AG04450 (cell line): ENCODE data around the gene ADAM11. TPM values are rescaled to one million over a fixed set of nuclear protein-coding genes. Genes with fewer than 3 reads are reported as not detected.

Source experiments
- CTCF ChIA-PET: fragments of 300-600, 350-600 bp; formaldehyde crosslinking; extraction: SDS; loops from one replicate; lab custom pipeline; 2022; ENCODE audit warnings: antibody characterized with exemption, inconsistent platforms; lab: Charles Lee
- POLR2A ChIA-PET: fragments of 350-600 bp; formaldehyde crosslinking; extraction: SDS; loops from one replicate; lab custom pipeline; 2021; ENCODE audit warnings: antibody characterized with exemption, inconsistent platforms; lab: Yijun Ruan, JAX
- DNase-seq: peaks from one replicate; pipeline ENCODE4 v3.0.0-alpha.2; 2011; ENCODE audit warnings: low read depth, low spot score
- H3K27ac ChIP-seq: one replicate; pipeline ENCODE4 v1.5.1; 2012; ENCODE audit warnings: low read depth, low read length, control low read depth
- H3K27me3 ChIP-seq: one replicate; pipeline ENCODE4 v1.6.0; 2012; ENCODE audit warnings: low read length; ENCODE audit not compliant: control insufficient read depth, insufficient read depth
- H3K4me3 ChIP-seq: 2 replicates; pipeline ENCODE4 v1.5.1; 2011; ENCODE audit warnings: mild to moderate bottlenecking, low read depth, low read length, control low read depth
- H3K9me3 ChIP-seq: 2 replicates; pipeline ENCODE4 v1.5.1; 2012; ENCODE audit warnings: low read length; ENCODE audit not compliant: control insufficient read depth, insufficient read depth
- polyA plus RNA-seq: library from polyadenylated mRNA; depleted of rRNA; stranded (reverse); fragments of >200 nt; gene quantifications from 2 replicates; pipeline ENCODE4 v1.2.3, GENCODE V29; 2011
- TF ChIP-seq, protein P1 (sequence below): IDR thresholded peaks from 2 replicates; pipeline ENCODE4 v1.5.1; 2011; ENCODE audit warnings: low read depth, low read length, control low read depth, inconsistent platforms

The ADAM11 gene
- polyA plus RNA-seq, 1 experiment, result 0.37 TPM

DNA sequence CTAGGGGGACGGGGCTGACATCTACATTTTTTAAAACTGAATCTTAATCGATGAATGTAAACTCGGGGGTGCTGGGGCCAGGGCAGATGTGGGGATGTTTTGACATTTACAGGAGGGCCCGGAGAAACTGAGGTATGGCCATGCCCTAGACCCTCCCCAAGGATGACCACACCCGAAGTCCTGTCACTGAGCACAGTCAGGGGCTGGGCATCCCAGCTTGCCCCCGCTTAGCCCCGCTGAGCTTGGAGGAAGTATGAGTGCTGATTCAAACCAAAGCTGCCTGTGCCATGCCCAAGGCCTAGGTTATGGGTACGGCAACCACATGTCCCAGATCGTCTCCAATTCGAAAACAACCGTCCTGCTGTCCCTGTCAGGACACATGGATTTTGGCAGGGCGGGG is 21.4 kb downstream of the ADAM11 start:
- TF ChIP-seq, protein P1, sequence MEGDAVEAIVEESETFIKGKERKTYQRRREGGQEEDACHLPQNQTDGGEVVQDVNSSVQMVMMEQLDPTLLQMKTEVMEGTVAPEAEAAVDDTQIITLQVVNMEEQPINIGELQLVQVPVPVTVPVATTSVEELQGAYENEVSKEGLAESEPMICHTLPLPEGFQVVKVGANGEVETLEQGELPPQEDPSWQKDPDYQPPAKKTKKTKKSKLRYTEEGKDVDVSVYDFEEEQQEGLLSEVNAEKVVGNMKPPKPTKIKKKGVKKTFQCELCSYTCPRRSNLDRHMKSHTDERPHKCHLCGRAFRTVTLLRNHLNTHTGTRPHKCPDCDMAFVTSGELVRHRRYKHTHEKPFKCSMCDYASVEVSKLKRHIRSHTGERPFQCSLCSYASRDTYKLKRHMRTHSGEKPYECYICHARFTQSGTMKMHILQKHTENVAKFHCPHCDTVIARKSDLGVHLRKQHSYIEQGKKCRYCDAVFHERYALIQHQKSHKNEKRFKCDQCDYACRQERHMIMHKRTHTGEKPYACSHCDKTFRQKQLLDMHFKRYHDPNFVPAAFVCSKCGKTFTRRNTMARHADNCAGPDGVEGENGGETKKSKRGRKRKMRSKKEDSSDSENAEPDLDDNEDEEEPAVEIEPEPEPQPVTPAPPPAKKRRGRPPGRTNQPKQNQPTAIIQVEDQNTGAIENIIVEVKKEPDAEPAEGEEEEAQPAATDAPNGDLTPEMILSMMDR, result no peak
- Histone ChIP-seq H3K27ac (no peak overlapping the region), H3K9me3 (no peaks in the 10 kb centered on the region; the same call in 1 of the 2 replicates), H3K27me3 (no peaks in the 10 kb centered on the region), H3K4me3 (no peak overlapping the region)
- ChIA-PET CTCF (interaction anchor here (0.7 to 6.9 kb wide), 19 partner anchors 7 to 355 kb away, joined by 3 to 121 read pairs (median 4); partner anchors contain the start of gene ACBD4), POLR2A (interaction anchor here (0.6 to 1.1 kb wide), 2 partner anchors 14 to 300 kb away, joined by 3 to 4 read pairs; no protein-coding TSS in a partner anchor)
- DNase-seq, result no peak

DNA sequence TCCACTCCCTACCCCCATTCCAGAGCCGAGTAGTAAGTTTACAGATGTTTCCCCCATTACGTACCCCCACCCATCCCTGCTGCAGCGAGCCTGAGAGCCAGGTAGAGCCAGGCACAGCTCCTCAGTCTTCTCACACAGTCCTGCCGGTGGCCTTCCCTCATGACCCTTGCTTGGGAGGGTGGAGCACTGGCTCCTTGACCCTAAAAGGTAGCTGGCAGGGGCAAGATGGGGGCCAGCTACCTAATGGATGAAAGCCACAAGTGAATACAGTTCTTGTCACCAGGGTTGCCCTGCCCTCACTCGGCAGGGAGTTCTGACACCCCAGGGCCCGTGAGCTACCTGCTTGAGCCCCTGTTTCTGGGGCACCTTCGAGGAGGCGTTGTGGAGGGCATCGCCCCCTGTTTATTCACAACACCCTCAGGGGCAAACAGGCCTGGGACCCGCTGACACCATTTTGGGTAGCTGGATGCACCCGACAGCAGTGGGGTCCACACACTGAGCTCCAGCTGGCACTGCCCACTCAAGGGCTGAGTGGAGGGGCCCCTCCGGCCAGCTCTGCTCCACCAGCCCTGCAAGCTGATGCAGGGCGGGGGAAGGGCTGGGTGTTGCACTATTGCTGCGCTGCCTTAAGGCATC is 22.2 kb downstream of the ADAM11 start:
- no peak for DNase-seq
- Histone ChIP-seq H3K9me3 (no peaks in the 10 kb centered on the region; the same call in 1 of the 2 replicates), H3K27ac (no peak overlapping the region), H3K27me3 (no peaks in the 10 kb centered on the region), H3K4me3 (no peak overlapping the region)
- TF ChIP-seq, protein P1, result no peak
- ChIA-PET POLR2A (interaction anchor here (0.6 kb wide), 1 partner anchor 300 kb away, joined by 4 read pairs; no protein-coding TSS in a partner anchor), CTCF (interaction anchor here (0.9 to 6.9 kb wide), 4 partner anchors 12 to 97 kb away, joined by 3 to 121 read pairs (median 28); no protein-coding TSS in a partner anchor)

DNA sequence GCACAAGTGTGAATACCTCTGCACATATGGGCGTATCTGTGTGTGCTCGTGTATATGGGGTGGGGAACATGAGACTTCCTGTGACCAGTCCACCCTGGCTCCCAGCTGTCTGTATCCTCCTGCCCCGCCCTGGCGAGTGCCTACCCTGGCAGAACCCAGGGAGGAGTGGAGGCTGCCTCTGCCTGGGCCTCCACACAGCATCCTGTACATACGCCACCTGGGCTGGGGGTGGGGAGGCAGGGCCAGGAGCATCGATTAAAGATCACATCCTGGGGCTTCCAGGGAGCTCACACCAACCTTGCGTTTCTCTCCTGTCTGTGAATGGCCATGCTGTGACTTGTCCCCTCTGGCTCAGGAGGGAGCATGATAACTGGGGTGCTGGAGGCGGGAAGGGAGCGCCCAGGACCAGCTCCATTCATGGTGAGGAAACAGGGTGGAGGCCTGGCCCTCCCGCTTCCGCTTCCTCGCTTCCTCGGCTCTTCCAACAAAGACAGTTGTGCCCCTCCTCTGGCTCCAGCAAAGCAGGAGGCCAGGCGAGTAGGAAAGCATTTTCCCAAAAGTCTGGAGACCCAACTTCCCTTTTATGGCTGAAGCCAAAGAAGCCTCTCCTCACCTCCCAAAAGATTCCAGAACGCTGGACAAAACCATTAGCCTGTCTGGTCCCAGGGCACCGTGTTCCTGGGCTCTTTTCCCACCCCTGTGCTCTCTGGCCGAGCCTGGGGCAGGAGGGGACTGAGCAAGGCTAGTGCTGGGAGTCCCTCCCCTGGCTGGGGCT is 22.9 kb downstream of the ADAM11 start:
- ChIA-PET POLR2A (interaction anchor here (0.6 kb wide), 1 partner anchor 415 kb away, joined by 4 read pairs; no protein-coding TSS in a partner anchor), CTCF (interaction anchor here (0.9 to 6.9 kb wide), 2 partner anchors 11 to 81 kb away, joined by 3 to 121 read pairs; no protein-coding TSS in a partner anchor)
- H3K27me3 ChIP-seq, result no peaks in the 10 kb centered on the region
- H3K27ac ChIP-seq, result no peak overlapping the region
- TF ChIP-seq, protein P1, result no peak
- DNase-seq, result no peak
- no peaks in the 10 kb centered on the region; the same call in 1 of the 2 replicates for H3K9me3 ChIP-seq
- H3K4me3 ChIP-seq, result no peak overlapping the region

DNA sequence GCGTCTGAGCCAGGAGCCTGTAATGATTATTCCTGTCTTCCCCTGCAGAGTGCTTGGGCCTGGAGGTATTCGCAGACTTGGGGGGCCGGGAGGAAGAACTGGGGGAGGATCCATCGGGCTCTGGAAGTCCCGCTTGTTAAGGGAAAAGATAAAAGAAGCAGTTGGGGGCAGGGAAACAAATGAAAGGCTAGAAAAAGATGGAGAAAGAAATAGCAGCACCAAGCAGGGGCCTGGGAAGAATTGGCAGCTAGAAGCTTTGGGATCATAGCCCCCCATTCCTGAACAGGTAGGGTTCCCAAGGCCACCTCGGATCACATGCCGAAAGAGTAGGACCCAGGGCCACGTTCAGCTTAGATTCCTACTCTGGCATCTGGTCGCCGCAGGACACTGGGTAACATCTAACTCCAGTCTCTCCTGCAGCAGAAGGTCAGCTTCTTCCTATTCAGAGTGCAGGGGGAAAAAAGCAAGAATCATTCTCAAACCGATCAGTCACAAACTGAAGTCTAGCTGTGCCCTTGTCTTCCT is 23.6 kb downstream of the ADAM11 start:
- CTCF ChIA-PET, result interaction anchor here (0.9 to 6.9 kb wide), 2 partner anchors 11 to 81 kb away, joined by 3 to 121 read pairs; no protein-coding TSS in a partner anchor
- no peak for DNase-seq
- POLR2A ChIA-PET, result no interaction called here
- Histone ChIP-seq H3K9me3 (no peaks in the 10 kb centered on the region; the same call in 1 of the 2 replicates), H3K4me3 (no peak overlapping the region), H3K27me3 (no peaks in the 10 kb centered on the region), H3K27ac (no peak overlapping the region)
- TF ChIP-seq, protein P1, result no peak
